A673 (cell line): ENCODE measurements around the gene DCAF15. TPM values are rescaled to one million over a fixed set of nuclear protein-coding genes. Genes with fewer than 3 reads are reported as not detected.

Source experiments
- BruUV-seq: library from RNA; stranded (reverse); fragments of 400-500 nt; replicated peaks from 2 replicates; lab custom pipeline; 2021; lab: Mats Ljungman, UMichigan
- CTCF ChIA-PET: fragments of 300-600 bp; sonication (Branson Sonifier 250); formaldehyde crosslinking; loops from one replicate; lab custom pipeline; 2022; ENCODE audit warnings: antibody characterized with exemption; lab: Charles Lee
- POLR2A ChIA-PET: fragments of 300-600 bp; sonication (Branson Sonifier 250); formaldehyde crosslinking; loops from one replicate; lab custom pipeline; 2022; ENCODE audit warnings: antibody characterized with exemption; ENCODE audit not compliant: low non-redundant PET; lab: Charles Lee
- DNase-seq: peaks from one replicate; pipeline ENCODE4 v3.0.0-alpha.2; 2015; ENCODE audit warnings: low spot score
- H3K27ac ChIP-seq: fragments of 200-600 bp; sonication (generic); 2 replicates; pipeline ENCODE4 v1.5.1; 2016; ENCODE audit warnings: mixed run types, low read depth, mild to moderate bottlenecking, mixed read lengths, antibody characterized with exemption, low read length; ENCODE audit not compliant: poor library complexity, severe bottlenecking
- H3K27me3 ChIP-seq: fragments of 200-600 bp; sonication (generic); replicated peaks from 2 replicates; pipeline ENCODE4 v1.6.1; 2017; ENCODE audit warnings: mixed run types, low read depth, mild to moderate bottlenecking, mixed read lengths, antibody characterized with exemption, low read length; ENCODE audit not compliant: insufficient read depth, poor library complexity
- H3K36me3 ChIP-seq: fragments of 200-600 bp; sonication (generic); 2 replicates; pipeline ENCODE4 v1.6.1; 2016; ENCODE audit warnings: mixed run types, mild to moderate bottlenecking, mixed read lengths, antibody characterized with exemption, low read length; ENCODE audit not compliant: insufficient read depth, poor library complexity, severe bottlenecking
- H3K4me1 ChIP-seq: fragments of 200-600 bp; sonication (generic); 2 replicates; pipeline ENCODE4 v1.6.1; 2017; ENCODE audit warnings: mixed run types, mild to moderate bottlenecking, mixed read lengths, antibody characterized with exemption, low read length; ENCODE audit not compliant: insufficient read depth, poor library complexity, severe bottlenecking
- H3K4me3 ChIP-seq: fragments of 200-600 bp; sonication (generic); 2 replicates; pipeline ENCODE4 v1.5.1; 2016; ENCODE audit warnings: low read depth, mixed run types, mild to moderate bottlenecking, mixed read lengths, low read length; ENCODE audit not compliant: poor library complexity, severe bottlenecking
- H3K9me3 ChIP-seq: fragments of 200-600 bp; sonication (generic); 2 replicates; pipeline ENCODE4 v1.6.1; 2016; ENCODE audit warnings: mixed run types, low read depth, mild to moderate bottlenecking, mixed read lengths, antibody characterized with exemption, low read length; ENCODE audit not compliant: poor library complexity, severe bottlenecking
- CTCF ChIP-seq: fragments of 300-800, 200-600 bp; sonication (generic); conservative IDR thresholded peaks from 2 replicates; pipeline ENCODE4 v1.5.1; 2017; ENCODE audit warnings: low read depth, mild to moderate bottlenecking, antibody characterized with exemption, low read length, moderate library complexity, mixed read lengths
- EZH2 ChIP-seq: fragments of 200-600 bp; sonication (generic); IDR thresholded peaks from 2 replicates; pipeline ENCODE4 v1.6.1; 2017; ENCODE audit warnings: borderline replicate concordance, low read depth, mild to moderate bottlenecking, mixed read lengths, antibody characterized with exemption, low read length; ENCODE audit not compliant: poor library complexity, severe bottlenecking
- intact Hi-C: fragments of 100-400 bp; cut with micrococcal nuclease; formaldehyde crosslinking; loops from one replicate; pipeline ENCODE4 v1.10.0; 2022; ENCODE audit not compliant: unreplicated experiment
- total RNA-seq: library from RNA; stranded (reverse); gene quantifications from 2 replicates; pipeline ENCODE4 v1.2.3, GENCODE V29; 2021

Gene DCAF15
- total RNA-seq, 1 experiment from 2014 or later = 65.4 TPM

GRCh38 chr19:13932149-13932637 lies 20.1 kb upstream of the DCAF15 start:
- ChIA-PET CTCF (interaction anchor here (0.7 kb wide), 1 partner anchor 9 kb away, joined by 3 read pairs; no protein-coding TSS in a partner anchor), POLR2A (no interaction called here)
- no TSS peak for BruUV-seq
- intact Hi-C loops = no loop called here
- TF ChIP-seq EZH2 (no peak), CTCF (no peak)
- Histone ChIP-seq H3K27ac (no peak overlapping the region), H3K36me3 (peaks cover 4% of the 10 kb centered on the region), H3K4me3 (no peak overlapping the region), H3K4me1 (no peaks in the 10 kb centered on the region), H3K9me3 (no peaks in the 10 kb centered on the region), H3K27me3 (no peaks in the 10 kb centered on the region)
- no peak for DNase-seq

- ChIA-PET CTCF (no interaction called here), POLR2A (no interaction called here)
- TF ChIP-seq EZH2 (no peak), CTCF (no peak)
- Histone ChIP-seq H3K27ac (no peak overlapping the region), H3K9me3 (no peaks in the 10 kb centered on the region), H3K27me3 (no peaks in the 10 kb centered on the region), H3K36me3 (peaks cover under 1% of the 10 kb centered on the region), H3K4me3 (no peak overlapping the region), H3K4me1 (no peaks in the 10 kb centered on the region)
- DNase-seq = no peak
- BruUV-seq = no TSS peak
- intact Hi-C loops = no loop called here
Observed at GRCh38 chr19:13932911-13933393, 19.4 kb upstream of the DCAF15 start.

- CTCF ChIA-PET = no interaction called here
- TF ChIP-seq CTCF (no peak), EZH2 (no peak)
Observed at GRCh38 chr19:13934785-13935109, 17.6 kb upstream of the DCAF15 start.

More at GRCh38 chr19:13934785-13935109, 17.6 kb upstream of the DCAF15 start:
- POLR2A ChIA-PET = no interaction called here
- DNase-seq = no peak
- no TSS peak for BruUV-seq
- Histone ChIP-seq H3K4me1 (no peaks in the 10 kb centered on the region), H3K4me3 (no peak overlapping the region), H3K9me3 (no peaks in the 10 kb centered on the region), H3K36me3 (no peaks in the 10 kb centered on the region), H3K27me3 (no peaks in the 10 kb centered on the region), H3K27ac (no peak overlapping the region)
- intact Hi-C loops = no loop called here
